Peyer's patch (tissue), 4 donors: Measurements from ENCODE around the gene RIMKLB.
"Not testable (repeated sequence)": the region's sequence is repeated elsewhere in the genome, so short reads cannot be mapped to it uniquely, and the experiment has no call there.

Source experiments
- POLR2A ChIP-seq, 2 donors: fragments of 450-650 bp; IDR thresholded peaks; one replicate each; pipeline ENCODE4 v1.5.1; 2017; ENCODE audit warnings: antibody characterized with exemption in 2 of 2, mild to moderate bottlenecking in 2 of 2, moderate library complexity in 2 of 2
- TF ChIP-seq, protein P1 (sequence below), 6 experiments: fragments of 450-650 bp in 4 of 6; fragments of 200-600 bp in 2 of 6; sonication (generic) in 1 of 6; IDR thresholded peaks; one replicate each; pipeline ENCODE4 v1.5.1; 2017 to 2019; ENCODE audit warnings: antibody characterized with exemption in 6 of 6, mild to moderate bottlenecking in 3 of 6, moderate library complexity in 1 of 6

GRCh38 chr12:8794611-8795010 lies 96.8 kb downstream of the RIMKLB start:
- not testable (repeated sequence) for TF ChIP-seq POLR2A (IDR thresholded peaks at IDR 0.05)
- TF ChIP-seq, protein P1, sequence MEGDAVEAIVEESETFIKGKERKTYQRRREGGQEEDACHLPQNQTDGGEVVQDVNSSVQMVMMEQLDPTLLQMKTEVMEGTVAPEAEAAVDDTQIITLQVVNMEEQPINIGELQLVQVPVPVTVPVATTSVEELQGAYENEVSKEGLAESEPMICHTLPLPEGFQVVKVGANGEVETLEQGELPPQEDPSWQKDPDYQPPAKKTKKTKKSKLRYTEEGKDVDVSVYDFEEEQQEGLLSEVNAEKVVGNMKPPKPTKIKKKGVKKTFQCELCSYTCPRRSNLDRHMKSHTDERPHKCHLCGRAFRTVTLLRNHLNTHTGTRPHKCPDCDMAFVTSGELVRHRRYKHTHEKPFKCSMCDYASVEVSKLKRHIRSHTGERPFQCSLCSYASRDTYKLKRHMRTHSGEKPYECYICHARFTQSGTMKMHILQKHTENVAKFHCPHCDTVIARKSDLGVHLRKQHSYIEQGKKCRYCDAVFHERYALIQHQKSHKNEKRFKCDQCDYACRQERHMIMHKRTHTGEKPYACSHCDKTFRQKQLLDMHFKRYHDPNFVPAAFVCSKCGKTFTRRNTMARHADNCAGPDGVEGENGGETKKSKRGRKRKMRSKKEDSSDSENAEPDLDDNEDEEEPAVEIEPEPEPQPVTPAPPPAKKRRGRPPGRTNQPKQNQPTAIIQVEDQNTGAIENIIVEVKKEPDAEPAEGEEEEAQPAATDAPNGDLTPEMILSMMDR (IDR thresholded peaks at IDR 0.05), result not testable (repeated sequence)
